ENCODE results near the gene SPINK5. TPM values are rescaled to one million over a fixed set of nuclear protein-coding genes. Genes with fewer than 3 reads are reported as not detected.

The SPINK5 gene
- total RNA-seq, 4 donors from 2014 or later = 0.06 to 1.2 (median 0.45) TPM; not detected in 1

- Histone ChIP-seq H3K4me1 (no peaks in the 10 kb centered on the region), H3K9me3 (no peaks in the 10 kb centered on the region), H3K27ac (replicated peaks in 1 of 4) (no peak overlapping the region), H3K4me3 (no peak overlapping the region), H3K27me3 (no peaks in the 10 kb centered on the region), H3K36me3 (no peaks in the 10 kb centered on the region)
- no peak for DNase-seq (ENCODE audit: extremely low spot score)
- WGBS = 54% methylated on average over 2 of the region's 2 CpGs
- no peak for TF ChIP-seq POLR2AphosphoS5 (IDR thresholded peaks at IDR 0.05)
- TF ChIP-seq POLR2A (IDR thresholded peaks at IDR 0.05; ENCODE audit: low read depth) = no peak
- intact Hi-C loops (cut with DNase I) = no loop called here
These were observed 108.6 kb downstream of the SPINK5 start for GRCh38 chr5:148172377-148172776.

GRCh38 chr5:148176480-148176879 lies 112.7 kb downstream of the SPINK5 start:
- intact Hi-C loops (cut with DNase I) = loop anchor here (5.0 kb wide), 1 partner anchor 556 kb away; no protein-coding TSS in a partner anchor
- WGBS = 61% methylated on average over 2 of the region's 2 CpGs
- H3K27me3 ChIP-seq = peaks cover 0 to 6% (median 0%) of the 10 kb centered on the region in 4 donors

GRCh38 chr5:148177207-148177606 lies 113.4 kb downstream of the SPINK5 start:
- intact Hi-C loops (cut with DNase I) = loop anchor here (5.0 kb wide), 1 partner anchor 555 kb away; no protein-coding TSS in a partner anchor
- no peaks in the 10 kb centered on the region for H3K36me3 ChIP-seq
- H3K4me3 ChIP-seq = no peak overlapping the region
- WGBS = 55% methylated on average over 1 of the region's 1 CpG
- peaks cover 0 to 6% (median 0%) of the 10 kb centered on the region in 4 donors for H3K27me3 ChIP-seq
- no peaks in the 10 kb centered on the region for H3K9me3 ChIP-seq
- H3K27ac ChIP-seq (replicated peaks in 1 of 4) = no peak overlapping the region
- no peak for DNase-seq (ENCODE audit: extremely low spot score)
- no peaks in the 10 kb centered on the region for H3K4me1 ChIP-seq
- no peak for TF ChIP-seq CTCF (IDR thresholded peaks at IDR 0.05)
- TF ChIP-seq POLR2A (IDR thresholded peaks at IDR 0.05; ENCODE audit: low read depth) = no peak
- TF ChIP-seq EP300 (IDR thresholded peaks at IDR 0.05) = no peak
- no peak for TF ChIP-seq POLR2AphosphoS5 (IDR thresholded peaks at IDR 0.05)

More at GRCh38 chr5:148176480-148176879, 112.7 kb downstream of the SPINK5 start:
- no peak overlapping the region for H3K4me3 ChIP-seq
- TF ChIP-seq CTCF (IDR thresholded peaks at IDR 0.05) = no peak
- no peaks in the 10 kb centered on the region for H3K9me3 ChIP-seq
- no peak for DNase-seq (ENCODE audit: extremely low spot score)
- no peaks in the 10 kb centered on the region for H3K36me3 ChIP-seq
- H3K27ac ChIP-seq (replicated peaks in 1 of 4) = no peak overlapping the region
- H3K4me1 ChIP-seq = no peaks in the 10 kb centered on the region

GRCh38 chr5:148179234-148179824 lies 115.5 kb downstream of the SPINK5 start:
- Histone ChIP-seq H3K9me3 (no peaks in the 10 kb centered on the region), H3K36me3 (no peaks in the 10 kb centered on the region), H3K4me1 (no peaks in the 10 kb centered on the region), H3K4me3 (no peak overlapping the region), H3K27ac (replicated peaks in 1 of 4) (no peak overlapping the region), H3K27me3 (peaks cover 0 to 6% (median 0%) of the 10 kb centered on the region in 4 donors)
- intact Hi-C loops (cut with DNase I) = loop anchor here (5.0 kb wide), 1 partner anchor 553 kb away; no protein-coding TSS in a partner anchor
- DNase-seq (ENCODE audit: extremely low spot score) = no peak
- 41% methylated on average over 3 of the region's 3 CpGs for WGBS
- TF ChIP-seq CTCF (IDR thresholded peaks at IDR 0.05) (peak; percentile 32 to 69 (median 48)), POLR2A (IDR thresholded peaks at IDR 0.05; ENCODE audit: low read depth) (no peak)

GRCh38 chr5:148186248-148187003 lies 122.6 kb downstream of the SPINK5 start:
- Histone ChIP-seq H3K27ac (replicated peaks in 1 of 4) (no peak overlapping the region), H3K4me3 (no peak overlapping the region), H3K27me3 (no peaks in the 10 kb centered on the region), H3K36me3 (no peaks in the 10 kb centered on the region), H3K4me1 (no peaks in the 10 kb centered on the region), H3K9me3 (no peaks in the 10 kb centered on the region)
- intact Hi-C loops (cut with DNase I) = loop anchor here (10.0 kb wide), 1 partner anchor 188 kb away; no protein-coding TSS in a partner anchor
- 61% methylated on average over 3 of the region's 3 CpGs for WGBS
- TF ChIP-seq CTCF (IDR thresholded peaks at IDR 0.05) = no peak
- TF ChIP-seq POLR2A (IDR thresholded peaks at IDR 0.05; ENCODE audit: low read depth) = no peak
- TF ChIP-seq POLR2AphosphoS5 (IDR thresholded peaks at IDR 0.05) = no peak
- no peak for TF ChIP-seq EP300 (IDR thresholded peaks at IDR 0.05)
- DNase-seq (ENCODE audit: extremely low spot score) = no peak
